ENCODE data around the gene ZNF772.
A peak's percentile ranks its signal among the peaks of the same experiment; 100 is the strongest.

ZNF772 gene

DNA sequence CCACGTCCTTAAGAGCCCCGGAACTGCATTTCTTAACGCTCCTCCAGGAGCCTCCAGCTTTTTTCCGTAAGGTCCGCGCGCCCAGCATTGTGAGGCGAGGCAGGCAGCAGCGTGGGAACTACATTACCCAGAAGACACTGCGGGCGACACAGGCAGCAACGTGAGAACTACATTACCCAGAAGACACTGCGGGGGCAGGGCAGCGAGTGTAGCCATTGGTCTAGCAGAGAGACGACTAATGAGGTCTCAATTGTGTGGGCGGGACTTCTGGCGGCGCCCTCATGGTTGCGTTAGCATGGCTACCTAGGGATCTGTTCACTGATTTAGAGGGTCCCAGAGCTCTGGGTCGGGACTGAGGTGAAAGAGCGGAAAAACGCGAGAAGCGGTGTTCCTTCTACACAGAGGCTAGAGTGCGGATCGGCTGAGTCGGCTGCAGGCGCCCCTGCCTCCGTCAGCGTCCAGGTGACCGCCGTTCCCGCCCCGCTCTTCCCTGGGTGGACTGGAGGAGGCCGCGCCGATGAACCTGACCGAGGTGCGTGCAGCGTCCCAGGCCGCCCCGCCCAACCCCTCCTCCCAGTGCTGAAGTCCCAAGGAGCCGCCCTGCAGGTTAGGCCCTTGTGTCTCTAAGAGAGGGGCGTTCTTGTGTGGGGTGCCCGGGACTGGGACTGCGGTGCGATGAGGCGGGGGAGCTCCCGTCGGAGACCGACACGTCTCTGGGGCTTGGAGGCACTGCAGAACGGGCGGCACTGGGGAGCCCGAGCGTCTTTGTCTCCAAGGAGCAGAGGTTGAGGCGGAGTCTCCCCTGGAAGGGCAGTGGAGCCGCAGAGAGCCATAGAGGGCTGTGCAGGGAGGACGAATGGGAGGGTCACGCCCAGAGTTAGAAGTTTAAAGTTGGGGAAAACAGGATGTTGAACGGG lies 42.0 kb downstream of the ZNF772 start, which contains the start of gene ZNF749:
Gene ZNF749, plus strand, starts transcription at position 264 of the 917 bp plus-strand sequence. Its CDS starts 254 bp downstream, at position 518.
- DNase-seq, result peak; percentile 98

DNA sequence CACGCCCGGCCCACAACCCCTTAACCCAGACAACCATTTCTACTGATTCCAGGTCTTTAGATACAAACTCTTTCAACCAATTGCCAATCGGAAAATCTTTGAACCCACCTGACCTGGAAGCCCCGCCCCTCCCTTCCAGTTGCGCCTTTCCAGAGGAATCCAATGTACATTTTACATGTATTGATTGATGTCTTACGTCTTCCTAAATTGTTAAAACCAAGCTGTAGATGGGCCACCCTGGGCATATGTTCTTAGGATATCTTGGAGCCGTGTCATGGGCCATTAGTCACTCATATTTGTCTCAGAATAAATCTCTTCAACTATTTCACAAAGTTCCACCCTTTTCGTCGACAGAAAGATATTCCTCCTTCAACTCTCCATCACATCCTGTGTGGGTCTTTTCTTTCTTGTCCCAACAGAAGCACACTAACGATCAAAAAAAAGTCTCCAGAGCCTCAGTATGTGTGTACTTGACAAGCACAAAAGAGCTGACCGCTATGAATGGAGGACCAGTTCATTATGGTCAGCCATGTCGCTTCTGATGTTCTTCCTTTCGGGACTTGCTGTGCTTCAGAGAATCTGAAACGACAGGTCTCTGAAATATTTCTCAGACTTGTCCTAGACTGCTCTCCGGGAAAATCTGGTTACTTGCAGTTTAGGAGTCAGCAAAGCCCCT lies 42.8 kb downstream of the ZNF772 start:
- no peak for DNase-seq

DNA sequence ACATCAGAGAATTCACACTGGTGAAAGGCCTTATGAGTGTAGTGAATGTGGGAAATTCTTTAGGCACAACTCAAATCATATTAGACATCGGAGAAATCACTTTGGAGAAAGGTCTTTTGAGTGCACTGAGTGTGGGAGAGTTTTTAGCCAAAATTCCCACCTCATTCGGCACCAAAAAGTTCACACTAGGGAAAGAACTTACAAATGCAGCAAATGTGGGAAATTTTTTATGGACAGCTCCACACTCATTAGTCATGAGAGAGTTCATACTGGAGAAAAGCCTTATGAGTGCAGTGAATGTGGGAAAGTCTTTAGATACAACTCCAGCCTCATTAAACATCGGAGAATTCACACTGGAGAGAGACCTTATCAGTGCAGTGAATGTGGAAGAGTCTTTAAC lies 56.3 kb downstream of the ZNF772 start:
- DNase-seq, result no peak

DNA sequence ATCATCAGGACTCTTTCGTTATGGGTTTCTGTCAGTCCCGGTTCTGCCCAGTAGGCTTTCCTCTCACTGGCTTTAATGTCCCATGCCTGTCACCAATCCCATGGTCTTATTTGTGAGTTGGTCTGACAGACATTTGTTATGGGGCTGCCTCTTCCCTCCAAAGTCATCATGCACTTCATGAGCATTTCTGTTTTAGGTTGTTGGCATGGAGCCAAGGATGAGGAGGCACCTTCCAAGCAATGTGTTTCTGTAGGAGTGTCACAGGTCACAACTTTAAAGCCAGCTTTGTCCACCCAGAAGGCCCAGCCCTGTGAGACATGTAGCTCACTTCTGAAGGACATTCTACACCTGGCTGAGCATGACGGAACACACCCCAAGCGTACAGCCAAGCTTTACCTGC lies 57.9 kb downstream of the ZNF772 start:
- no peak for DNase-seq
